ENCODE data around the gene ZC3H7A. TPM values are rescaled to one million over a fixed set of nuclear protein-coding genes. Genes with fewer than 3 reads are reported as not detected.

The ZC3H7A gene
- total and polyA plus RNA-seq, 9 of the 15 experiments (the other 6 are each of a cell fraction or from before 2014, with no cell fraction given): 19.8 to 49.1 (median 28.2) TPM

- TF ChIP-seq TFAP4 (CRISPR knock-in tag; IDR thresholded peaks at IDR 0.05; ENCODE audit: borderline replicate concordance) (peak; percentile 68; the same call in 1 of the 2 replicates), E2F3 (CRISPR knock-in tag; IDR thresholded peaks at IDR 0.05) (no peak), SMARCB1 (IDR thresholded peaks at IDR 0.05; ENCODE audit: insufficient read length, low read depth) (no peak), GTF3C2 (IDR thresholded peaks at IDR 0.05; ENCODE audit: borderline replicate concordance, extremely low read depth, insufficient read length) (no peak), PCBP2 (IDR thresholded peaks at IDR 0.05; ENCODE audit: low read depth, low read length, poor library complexity, severe bottlenecking) (no peak), SNIP1 (IDR thresholded peaks at IDR 0.05; ENCODE audit: low read depth) (no peak), SMC3 (conservative IDR thresholded peaks at IDR 0.05; ENCODE audit: insufficient read depth, low read depth, low read length) (no peak), THAP12 (CRISPR knock-in tag; IDR thresholded peaks at IDR 0.05) (peak; percentile 99), TEAD4 (IDR thresholded peaks at IDR 0.05; ENCODE audit: low read length) (0 out of 2 replicates have a peak, but pooled peaks have one; percentile 0), TEAD4 (CRISPR knock-in tag; IDR thresholded peaks at IDR 0.05; ENCODE audit: borderline replicate concordance) (no peak), ZNF511 (CRISPR knock-in tag; IDR thresholded peaks at IDR 0.05) (peak; percentile 80; the same call in 1 of the 2 replicates), RBM39 (optimal IDR thresholded peaks at IDR 0.05; ENCODE audit: low read depth, low read length) (no peak), ELF2 (CRISPR knock-in tag; IDR thresholded peaks at IDR 0.05) (no peak), ZNF324 (CRISPR knock-in tag; IDR thresholded peaks at IDR 0.05) (no peak), CTBP1 (IDR thresholded peaks at IDR 0.05; ENCODE audit: borderline replicate concordance) (peak; percentile 96)
Observed at GRCh38 chr16:11797166-11797956, at the start of gene ZC3H7A (continued).
